GM19035 (cell line): ENCODE data around the gene COL23A1.
"Not testable (repeated sequence)": the region's sequence is repeated elsewhere in the genome, so short reads cannot be mapped to it uniquely, and the experiment has no call there.

Source experiments
- ATAC-seq: cut with Tn5 transposase; IDR thresholded peaks from one replicate; pipeline ENCODE4 v1.9.1; 2021; ENCODE audit not compliant: unreplicated experiment

Gene COL23A1

DNA sequence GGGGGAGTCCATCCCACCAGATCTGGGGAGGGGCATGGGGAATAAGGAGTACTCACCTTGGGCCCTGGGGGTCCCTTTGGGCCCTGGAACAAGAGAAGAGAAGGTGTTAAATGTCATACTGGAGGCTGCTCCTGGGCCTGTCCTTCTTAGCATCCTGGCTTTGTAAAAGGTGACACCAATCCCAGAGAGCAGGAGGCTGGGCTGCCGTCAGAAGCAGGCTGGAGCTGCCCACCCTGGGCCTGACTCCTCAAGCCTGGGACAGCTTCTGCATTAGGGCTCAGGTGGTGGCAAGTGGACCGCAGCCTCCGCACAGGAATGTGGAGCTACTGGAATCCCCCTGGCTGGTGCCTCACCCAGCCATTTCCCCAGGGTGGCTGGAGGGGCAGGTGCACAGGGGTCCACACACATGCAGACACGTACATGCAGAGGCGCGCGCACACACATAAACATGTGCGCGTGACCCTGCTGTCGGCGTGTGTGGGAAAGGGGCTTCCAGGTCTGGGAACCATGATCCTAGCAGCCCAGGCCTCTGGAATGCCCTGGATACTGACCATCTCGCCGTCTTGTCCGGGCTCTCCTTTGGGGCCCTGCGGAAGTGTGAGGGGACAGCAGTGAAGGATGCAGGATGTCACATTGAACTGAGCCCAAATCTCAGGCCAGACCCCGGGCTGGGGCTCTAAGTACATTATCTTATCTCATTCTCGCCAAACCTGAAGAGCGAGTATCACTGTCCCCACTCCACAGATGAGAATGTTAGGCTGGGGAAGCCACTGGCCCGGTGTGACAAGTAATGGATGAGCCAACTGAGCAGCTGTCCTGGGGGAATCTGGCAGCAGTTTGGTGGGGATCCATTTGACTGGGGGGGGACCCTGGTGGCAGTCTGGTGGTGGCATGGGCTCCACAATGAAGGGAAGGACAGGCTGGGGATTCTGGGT lies 328.3 kb downstream of the COL23A1 start:
- ATAC-seq = no peak

DNA sequence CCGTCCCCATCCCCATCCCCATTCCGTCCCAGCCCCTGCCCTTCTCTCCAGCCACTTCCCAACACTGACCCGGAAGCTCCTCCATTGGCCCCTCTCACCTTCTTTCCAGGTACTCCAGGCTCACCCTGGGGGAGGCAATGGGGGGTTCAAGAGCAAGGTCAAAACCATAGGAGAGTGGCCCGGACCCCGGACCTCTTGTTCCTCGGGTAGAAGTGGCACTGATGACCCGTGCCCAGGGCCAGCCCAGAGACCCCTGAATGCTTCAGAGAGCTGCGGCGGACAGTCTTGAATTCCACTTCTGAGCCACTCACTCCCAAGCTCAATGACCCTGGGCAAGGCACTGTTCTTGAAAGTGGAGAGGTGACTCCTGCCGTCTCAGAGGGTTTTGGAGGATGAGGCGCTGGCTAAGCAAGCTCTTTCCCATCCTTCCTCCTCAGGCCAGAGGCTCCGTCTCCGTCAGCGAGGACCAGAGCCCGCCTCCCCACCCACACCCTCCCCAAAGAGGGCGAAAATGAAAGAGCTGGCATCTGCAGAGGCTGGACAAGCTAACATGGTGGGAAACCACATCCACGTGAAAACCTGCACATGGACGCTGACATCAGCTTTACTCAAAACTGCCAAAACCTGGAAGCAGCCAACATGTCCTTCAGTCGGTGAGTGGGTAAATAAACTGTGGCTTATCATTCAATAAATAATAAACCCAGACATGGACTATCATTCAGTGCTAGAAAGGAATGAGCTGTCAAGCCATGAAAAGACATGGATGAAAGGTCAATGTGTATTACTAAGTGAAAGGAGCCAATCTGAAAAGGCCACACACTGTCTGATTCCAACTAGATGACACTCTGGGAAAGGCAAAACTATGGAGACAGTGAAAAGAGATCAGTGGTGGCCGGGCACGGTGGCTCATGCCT lies 330.3 kb downstream of the COL23A1 start:
- no peak for ATAC-seq

DNA sequence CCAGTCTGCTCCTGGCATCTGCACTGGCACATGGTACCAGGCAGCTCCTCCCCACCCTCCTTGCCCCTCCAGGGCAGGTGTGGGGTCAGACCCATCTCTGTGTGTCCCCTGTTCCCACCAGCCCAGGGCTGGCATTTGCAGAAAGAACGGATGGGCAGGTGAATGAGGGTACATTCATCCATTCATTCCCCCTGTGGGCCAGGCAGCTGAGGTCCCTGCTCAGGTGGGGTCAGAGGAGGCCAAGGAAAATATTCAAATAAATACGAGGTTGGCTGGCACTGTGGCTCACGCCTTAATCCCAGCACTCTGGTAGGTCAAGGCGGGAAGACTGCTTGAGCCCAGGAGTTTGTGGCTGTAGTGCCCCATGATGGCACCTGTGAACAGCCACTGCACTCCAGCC lies 332.5 kb downstream of the COL23A1 start:
- ATAC-seq = no peak

DNA sequence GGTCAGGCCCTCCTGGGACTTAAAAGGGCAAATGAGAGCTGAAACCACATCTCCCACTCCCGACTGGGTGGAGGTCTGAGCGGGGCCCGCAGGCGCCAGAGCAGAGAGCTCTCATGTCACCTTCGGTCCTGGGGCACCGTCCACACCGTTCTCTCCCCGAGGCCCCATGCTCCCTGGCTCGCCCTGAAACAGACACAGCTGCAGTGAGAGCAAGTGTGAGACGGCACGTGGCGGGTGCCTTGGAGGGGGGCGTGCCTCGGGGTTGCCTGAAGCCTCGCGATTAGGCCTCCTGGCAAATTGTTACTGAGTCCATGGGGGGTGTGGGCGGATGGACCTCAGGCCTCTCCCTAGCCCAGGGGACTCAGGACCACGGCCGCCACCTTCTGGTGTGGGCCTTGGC lies 333.4 kb downstream of the COL23A1 start:
- no peak for ATAC-seq

DNA sequence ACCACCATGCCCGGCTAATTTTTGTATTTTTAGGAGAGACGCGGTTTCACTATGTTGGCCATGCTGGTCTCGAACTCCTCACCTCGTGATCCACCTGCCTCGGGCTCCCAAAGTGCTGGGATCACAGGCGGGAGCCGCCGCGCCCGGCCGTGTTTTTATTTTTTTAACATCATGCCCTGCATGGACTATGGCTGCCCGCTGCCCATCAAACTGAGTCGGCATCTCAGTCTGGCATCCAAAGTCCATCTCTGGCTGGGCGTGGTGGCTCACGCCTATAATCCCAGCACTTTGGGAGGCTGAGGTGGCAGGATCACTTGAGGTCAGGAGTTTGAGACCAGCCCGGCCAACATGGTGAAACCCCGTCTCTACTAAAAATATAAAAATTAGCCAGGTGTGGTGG lies 336.6 kb downstream of the COL23A1 start:
- not testable (repeated sequence) for ATAC-seq

DNA sequence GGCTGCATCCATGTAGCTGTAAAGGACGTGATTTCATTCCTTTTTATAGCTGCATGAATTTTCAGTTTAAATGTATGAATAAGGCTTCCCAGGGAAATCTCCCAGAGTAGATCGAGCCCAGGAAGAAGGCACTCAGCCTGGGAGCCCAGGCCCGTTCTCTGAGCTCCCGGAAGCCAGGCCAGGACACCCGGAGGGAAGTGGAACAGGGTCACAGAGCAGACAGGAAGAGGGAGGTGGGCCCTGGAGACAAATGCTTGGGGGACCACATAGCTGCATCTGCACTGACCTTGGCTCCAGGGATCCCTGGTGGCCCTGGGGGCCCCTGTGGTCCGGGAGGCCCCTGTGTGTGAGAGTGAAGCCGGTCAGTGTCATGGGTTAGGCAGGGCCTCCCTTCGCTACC lies 337.9 kb downstream of the COL23A1 start:
- ATAC-seq = no peak

DNA sequence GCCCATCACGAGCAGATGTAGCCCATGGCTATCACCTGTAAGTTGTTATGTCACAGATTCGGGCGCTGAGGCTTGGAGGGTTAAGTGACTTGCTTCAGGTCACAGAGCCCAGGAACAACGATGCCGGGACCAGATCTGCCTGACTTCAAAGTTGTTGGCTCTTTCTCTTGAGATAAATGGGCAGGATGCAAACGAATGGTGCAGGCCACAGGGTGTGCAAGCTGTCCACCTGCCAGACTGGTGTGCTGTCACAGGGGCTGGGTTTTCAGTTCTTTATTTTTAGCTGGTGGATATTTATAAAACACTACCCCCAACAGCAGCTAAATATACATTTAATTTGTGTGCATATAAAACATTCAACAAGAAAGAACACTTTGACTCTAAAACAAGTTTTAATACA lies 339.9 kb downstream of the COL23A1 start:
- ATAC-seq = no peak

DNA sequence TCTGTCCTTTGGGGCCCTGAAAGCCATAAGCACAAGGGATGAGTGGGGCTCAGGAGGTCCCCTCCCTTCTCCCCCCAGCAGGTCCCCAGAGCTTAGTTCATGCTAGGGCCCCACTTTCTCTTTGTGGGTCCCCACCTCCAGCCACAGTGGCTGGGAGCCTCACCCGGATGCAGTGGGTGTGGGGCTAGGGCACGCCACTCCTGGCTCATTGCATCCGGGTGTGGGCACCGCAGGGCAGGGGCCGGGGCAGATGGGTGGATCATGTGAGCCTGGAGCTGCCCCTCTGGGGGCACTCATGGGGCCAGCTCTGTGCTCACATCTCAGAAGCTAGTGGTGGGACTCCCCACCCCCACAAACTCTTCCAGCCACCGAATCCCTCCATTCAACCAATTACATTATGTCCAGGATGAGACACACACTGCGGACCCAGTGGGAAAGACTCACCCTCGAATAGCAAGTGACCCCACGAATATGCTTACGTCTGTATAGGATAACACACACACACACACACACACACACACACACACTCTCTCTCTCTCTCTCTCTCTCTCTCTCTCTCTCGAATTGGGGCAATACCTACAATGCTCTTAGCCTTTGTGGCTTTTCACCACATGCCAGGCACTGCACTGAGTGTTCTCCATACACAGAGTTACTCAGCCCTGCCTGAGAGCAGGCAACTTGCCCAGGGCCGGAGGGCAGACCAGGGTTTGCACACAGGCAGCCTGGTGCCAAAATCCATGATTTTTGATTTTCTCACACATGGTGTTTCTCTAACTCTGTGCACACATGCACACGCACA lies 340.8 kb downstream of the COL23A1 start:
- no peak for ATAC-seq

DNA sequence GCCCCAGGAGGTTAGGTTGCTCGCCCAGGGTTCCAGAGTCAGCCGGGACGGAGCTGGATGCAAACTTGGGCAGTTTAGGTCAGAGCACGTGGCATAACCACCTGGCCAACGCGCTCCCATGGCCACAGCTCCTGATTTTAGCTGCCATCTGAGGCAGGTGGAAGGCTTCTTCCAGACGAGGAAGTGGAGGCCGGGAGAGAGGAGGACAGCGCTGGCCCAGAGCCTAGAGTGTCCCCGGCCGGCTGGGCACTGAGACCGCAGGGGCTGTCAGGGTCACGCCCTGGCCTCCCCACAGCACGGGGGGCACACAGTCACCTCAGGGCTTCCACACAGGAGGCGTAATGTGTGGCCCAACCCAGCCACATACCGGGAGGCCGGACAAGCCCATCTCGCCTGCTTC lies 341.4 kb downstream of the COL23A1 start:
- no peak for ATAC-seq

DNA sequence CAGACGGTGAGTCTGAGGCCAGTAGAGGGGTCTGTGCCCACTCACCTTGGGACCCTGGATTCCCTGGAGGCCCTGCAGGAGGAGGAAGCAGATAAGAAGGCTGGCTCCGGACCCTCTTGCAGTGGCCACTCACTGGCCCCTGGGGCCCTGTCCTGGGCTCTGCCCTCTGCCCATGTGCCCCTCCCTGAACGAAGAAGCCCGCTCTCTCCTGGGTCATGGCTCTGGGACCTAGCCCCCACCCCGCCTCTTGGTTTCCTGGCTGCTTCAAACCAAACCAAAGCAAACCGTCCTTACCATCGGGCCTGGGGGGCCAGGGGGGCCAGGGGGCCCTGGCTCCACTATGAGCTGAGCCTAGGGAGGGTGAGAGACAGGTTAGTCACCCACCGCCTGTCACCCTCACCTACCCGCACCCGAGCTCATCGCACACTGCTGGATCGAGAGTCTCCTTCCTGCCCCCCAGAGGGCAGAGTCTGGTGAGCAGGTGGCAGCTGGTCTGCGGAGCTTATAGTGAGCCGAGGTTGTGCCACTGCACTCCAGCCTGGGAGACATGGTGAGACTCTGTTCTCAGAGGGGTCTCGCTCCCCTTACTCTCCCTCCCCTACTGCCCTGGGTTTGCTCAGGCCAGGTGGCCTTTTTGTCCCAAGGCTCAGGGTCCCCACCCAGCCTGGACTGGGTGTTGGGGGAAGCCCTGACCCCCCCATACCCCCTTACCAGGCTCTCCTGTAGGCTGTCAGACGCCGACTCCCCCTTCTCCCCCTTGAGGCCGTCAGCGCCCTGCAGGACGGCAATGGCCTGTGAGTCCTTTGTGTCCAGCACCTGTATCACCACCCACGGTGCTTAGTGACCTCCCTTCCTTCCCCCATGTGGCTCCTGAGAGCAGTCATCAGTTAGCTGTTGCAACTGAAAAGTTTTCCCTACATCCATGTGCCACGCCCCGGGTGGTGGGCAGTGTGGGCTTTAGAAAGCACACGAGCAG lies 342.4 kb downstream of the COL23A1 start:
- ATAC-seq = no peak

DNA sequence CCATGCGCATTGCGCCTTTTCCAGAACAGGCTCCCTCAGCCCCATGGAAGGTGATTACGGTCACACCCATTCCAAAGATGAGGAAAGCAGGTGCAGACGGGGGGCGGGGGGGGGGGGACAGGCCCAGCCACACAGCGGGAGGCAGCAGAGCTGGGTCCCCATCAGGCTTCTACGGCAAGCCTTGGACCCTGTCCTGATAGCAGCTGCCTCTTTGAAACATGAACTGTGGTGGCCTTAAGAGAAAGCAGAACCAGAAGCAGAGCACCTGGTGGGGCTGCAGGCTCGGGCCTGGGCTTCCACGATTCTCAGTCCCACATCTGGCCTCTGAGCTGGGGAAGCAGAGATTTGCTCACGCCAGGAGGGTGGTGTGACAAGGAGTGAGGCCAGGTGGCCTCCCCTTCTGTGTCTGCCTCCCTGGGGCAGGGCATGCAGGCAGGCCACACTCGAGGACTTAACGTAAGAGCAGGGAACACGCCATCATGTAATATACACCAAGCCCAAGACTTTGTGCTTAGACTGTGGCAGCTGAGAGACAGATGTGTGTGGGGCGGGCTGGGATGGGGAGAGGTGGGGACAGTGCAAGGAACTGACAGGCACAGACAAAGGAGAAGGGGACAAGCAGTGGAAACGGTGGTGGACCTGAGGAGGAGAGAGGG lies 343.4 kb downstream of the COL23A1 start:
- no peak for ATAC-seq

DNA sequence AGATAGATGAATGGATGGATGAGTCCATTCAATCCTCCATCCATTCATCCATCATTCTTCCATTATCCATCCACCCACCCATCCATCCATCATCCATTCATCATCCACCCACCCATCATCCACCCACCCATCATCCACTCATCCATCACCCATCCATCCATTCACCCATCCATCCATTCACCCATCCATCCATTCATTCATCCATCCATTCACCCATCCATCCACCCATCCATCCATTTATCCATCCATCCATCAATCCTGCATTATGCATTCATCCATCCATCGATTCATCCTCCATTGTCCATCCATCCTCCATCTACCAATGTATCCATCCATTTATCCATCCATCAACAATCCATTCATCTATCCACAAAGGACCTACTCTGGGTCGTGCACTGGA lies 344.8 kb downstream of the COL23A1 start:
- no peak for ATAC-seq

DNA sequence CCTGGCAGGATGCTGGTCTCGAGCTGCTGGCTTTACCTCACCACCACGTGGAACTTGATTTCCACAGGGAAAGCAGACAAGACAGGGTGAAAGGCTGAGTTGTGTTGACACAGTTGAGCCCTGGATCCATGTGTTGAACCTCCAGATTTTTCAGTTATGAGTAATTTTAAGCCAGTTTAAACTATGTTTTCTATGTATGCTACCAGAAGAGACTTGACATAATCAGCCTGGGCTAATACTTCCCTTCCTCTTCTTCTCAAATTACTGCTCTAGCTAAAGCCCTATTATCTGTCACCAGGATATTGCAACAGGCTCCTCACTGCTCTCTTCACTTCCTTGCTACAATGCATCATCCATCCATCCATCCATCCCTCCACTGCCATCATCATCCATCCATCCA lies 345.6 kb downstream of the COL23A1 start:
- ATAC-seq = no peak

DNA sequence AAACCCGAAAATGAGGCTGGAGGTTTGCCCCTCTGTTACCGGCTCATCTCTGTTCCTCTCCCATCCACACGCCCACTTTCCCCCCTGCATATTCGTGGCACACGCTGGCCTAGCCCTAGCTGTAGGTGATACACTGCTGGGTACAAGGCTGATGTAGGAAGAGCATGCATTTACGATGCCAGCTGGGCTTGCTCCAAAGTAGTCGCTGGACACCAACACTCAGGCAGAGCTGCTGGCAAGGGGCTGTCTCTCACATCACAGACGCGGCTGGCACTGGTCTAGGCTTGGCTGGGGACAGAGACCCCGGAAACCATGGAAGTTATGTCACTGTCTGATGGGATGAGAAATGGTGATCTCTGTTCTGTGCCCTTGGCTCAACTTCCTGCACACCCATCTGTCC lies 347.8 kb downstream of the COL23A1 start:
- ATAC-seq = no peak

DNA sequence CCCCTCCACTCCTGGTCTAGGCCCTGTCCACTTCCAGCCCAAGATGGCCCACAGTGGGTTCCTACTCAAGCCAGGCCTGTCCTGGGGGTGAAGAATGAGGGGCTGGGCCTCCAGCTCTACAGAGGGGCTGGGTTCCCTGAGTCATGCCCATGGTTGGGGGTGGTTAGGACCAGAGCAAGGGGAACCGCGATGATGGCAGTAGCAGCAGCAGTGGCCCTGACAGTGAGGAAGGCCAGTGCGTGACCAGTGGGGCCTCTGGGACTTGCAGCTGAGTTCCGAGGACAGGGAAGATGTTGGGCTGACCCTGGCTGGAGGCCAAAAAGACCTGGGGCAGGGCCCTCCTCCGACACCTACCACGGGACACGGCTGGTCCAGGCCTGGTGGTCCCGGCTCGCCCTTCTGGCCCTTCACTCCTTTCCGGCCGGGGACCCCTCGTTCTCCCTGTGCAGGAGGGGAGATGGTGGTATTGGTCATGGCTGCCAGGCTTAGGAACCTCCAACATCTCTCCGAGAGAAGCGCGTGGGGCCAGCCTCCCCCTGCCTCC lies 348.4 kb downstream of the COL23A1 start:
- no peak for ATAC-seq

DNA sequence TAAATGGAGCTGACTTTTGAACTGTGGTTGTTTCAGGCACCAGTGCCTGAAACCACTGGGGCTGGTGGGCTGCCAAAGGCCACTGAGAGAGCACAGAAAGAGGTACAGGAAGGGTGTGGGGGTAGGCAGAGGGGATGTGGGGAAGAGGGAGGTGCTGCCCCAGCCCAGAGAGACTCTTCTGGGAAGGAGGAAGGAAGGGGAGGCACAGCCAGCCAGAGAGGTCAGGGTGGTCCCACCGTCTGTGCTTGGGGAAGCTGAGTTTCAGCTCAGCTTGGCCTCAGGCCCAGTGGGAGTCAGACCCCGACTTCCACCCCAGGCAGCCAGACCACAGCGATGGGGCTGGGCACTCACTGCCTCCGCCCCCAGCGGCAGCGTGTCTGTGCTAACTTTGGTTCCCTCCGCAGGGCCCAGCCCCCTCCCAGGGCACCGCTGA lies 348.9 kb downstream of the COL23A1 start:
- ATAC-seq = no peak

DNA sequence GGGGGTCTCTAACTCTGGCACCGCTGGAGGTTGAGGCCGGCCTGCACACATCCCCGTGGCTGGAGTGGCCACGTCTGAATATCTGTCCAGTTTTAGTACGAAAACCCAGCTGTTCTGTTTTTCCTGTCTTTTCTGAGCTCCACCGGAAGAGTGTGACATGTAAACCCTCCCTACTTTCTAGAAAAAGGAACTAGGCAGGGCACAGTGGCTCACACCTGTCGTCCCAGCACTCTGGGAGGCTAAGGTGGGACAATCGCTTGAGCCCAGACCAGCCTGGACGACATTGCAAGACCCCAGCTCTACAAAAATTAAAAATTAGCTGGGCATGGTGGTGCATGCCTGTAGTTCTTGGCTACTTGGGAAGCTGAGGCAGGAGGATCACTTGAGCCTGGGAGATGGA lies 349.4 kb downstream of the COL23A1 start:
- ATAC-seq = no peak

DNA sequence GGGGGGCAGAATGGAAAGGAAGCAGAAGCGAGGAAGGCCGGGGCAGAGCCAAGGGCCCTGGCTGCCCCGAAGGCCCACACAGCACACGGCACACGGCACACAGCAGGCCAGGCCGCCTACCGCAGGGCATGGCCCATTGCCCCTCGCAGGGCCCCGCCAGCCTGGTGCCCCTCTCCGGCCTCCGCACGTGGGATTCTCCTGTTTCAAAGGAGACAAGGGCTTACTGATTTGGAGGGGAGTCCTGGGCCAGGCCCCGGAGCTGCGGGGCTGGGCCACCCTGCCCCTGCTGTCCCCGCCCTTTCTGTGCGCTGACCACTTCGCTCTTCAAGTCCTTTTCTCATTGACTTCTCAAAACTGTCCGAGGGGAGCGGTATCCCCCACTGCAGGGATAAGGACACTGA lies 349.9 kb downstream of the COL23A1 start:
- no peak for ATAC-seq
